ENCODE data around the gene CSN2.

- TF ChIP-seq YY1 (IDR thresholded peaks at IDR 0.05; ENCODE audit: insufficient read depth, insufficient read length): no peak
- no peak for TF ChIP-seq SUZ12 (IDR thresholded peaks at IDR 0.05; ENCODE audit: extremely low read depth, insufficient read depth, insufficient read length)
These were observed 25.5 kb upstream of the CSN2 start for GRCh38 chr4:69991016-69991415.

Data from NT2/D1 (cell line).